HFFc6 (cell line): ENCODE results near the gene C9orf78. TPM values are rescaled to one million over a fixed set of nuclear protein-coding genes. Genes with fewer than 3 reads are reported as not detected.

Experiments
- DNase-seq: peaks from one replicate; pipeline ENCODE4 v3.0.0-alpha.2; 2018
- H3K27ac Mint-ChIP-seq: 2 replicates; pipeline ENCODE4 v1.8.0; 2020; ENCODE audit warnings: mild to moderate bottlenecking, mixed read lengths
- H3K27me3 Mint-ChIP-seq: 2 replicates; pipeline ENCODE4 v1.8.0; 2021; ENCODE audit warnings: mild to moderate bottlenecking, moderate library complexity, mixed read lengths; ENCODE audit not compliant: insufficient read depth
- H3K36me3 Mint-ChIP-seq: 2 replicates; pipeline ENCODE4 v1.8.0; 2021; ENCODE audit warnings: low read depth, mixed read lengths
- H3K4me1 Mint-ChIP-seq: 2 replicates; pipeline ENCODE4 v1.8.0; 2020; ENCODE audit warnings: low read depth, mixed read lengths
- H3K4me3 Mint-ChIP-seq: 2 replicates; pipeline ENCODE4 v1.8.0; 2020; ENCODE audit warnings: mild to moderate bottlenecking, moderate library complexity, mixed read lengths
- H3K9me3 Mint-ChIP-seq: 2 replicates; pipeline ENCODE4 v1.8.0; 2020; ENCODE audit warnings: mild to moderate bottlenecking, mixed read lengths
- total RNA-seq, 6 experiments: library from RNA; stranded (reverse); fragmentation: NEBNext Ultra II Directional; extraction: Animal tissue kit (Norgen Biotek cat#: 25700); gene quantifications; 2 replicates in 1 of 6; 3 replicates in 5 of 6; pipeline ENCODE4 v1.2.3, GENCODE V29; 2021
- TF ChIP-seq, protein P1 (sequence below): fragments of 200-600 bp; sonication (generic); IDR thresholded peaks from 2 replicates; pipeline ENCODE4 v1.5.0; 2021; ENCODE audit warnings: antibody characterized with exemption, mild to moderate bottlenecking

The C9orf78 gene
- total RNA-seq, 6 experiments from 2014 or later, result 42.8 to 52.7 (median 48.5) TPM

DNA sequence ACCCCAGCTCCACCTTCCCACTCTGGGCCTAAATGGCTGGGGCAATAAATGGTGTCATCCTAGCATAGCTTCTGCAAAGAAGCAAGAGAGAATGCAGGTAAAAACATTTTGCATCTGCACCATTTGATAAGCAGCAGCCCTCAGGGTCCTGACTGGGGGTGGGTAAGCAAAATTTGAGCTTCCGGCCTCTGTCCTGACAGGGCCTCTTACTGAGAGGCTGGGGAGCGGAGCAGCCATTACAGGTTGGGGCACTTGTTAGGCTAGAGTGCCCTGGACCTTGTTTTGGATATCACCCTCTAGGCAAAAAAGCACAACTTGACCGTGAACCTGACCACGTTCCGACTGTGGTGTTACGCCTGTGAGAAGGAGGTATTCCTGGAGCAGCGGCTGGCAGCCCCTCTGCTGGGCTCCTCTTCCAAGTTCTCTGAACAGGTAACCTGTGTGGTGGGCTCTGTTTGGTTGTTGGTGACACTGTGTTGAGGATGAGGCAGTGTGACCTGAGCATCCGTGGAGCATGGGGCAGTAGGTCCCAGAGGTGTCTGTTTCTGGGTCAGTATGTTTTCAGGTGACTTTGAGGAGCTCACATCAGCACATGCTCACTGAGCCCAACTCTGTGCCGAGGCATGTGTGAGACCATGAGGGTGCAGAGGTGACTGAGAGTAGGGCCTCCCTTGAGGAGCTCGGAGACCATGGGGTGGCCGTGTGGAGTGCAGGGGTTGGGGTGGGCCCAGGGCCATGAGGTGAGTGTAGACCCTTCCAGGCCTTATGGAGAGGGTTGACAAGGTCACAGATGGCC is 23.3 kb upstream of the C9orf78 start:
- Mint-ChIP-seq H3K27me3 (peaks cover 2% of the 10 kb centered on the region; the same call in 1 of the 2 replicates), H3K27ac (no peak overlapping the region), H3K4me3 (no peak overlapping the region), H3K4me1 (peaks cover 4% of the 10 kb centered on the region), H3K36me3 (peaks cover 35% of the 10 kb centered on the region), H3K9me3 (no peaks in the 10 kb centered on the region)
- TF ChIP-seq, protein P1, sequence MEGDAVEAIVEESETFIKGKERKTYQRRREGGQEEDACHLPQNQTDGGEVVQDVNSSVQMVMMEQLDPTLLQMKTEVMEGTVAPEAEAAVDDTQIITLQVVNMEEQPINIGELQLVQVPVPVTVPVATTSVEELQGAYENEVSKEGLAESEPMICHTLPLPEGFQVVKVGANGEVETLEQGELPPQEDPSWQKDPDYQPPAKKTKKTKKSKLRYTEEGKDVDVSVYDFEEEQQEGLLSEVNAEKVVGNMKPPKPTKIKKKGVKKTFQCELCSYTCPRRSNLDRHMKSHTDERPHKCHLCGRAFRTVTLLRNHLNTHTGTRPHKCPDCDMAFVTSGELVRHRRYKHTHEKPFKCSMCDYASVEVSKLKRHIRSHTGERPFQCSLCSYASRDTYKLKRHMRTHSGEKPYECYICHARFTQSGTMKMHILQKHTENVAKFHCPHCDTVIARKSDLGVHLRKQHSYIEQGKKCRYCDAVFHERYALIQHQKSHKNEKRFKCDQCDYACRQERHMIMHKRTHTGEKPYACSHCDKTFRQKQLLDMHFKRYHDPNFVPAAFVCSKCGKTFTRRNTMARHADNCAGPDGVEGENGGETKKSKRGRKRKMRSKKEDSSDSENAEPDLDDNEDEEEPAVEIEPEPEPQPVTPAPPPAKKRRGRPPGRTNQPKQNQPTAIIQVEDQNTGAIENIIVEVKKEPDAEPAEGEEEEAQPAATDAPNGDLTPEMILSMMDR, result no peak
- DNase-seq, result no peak

DNA sequence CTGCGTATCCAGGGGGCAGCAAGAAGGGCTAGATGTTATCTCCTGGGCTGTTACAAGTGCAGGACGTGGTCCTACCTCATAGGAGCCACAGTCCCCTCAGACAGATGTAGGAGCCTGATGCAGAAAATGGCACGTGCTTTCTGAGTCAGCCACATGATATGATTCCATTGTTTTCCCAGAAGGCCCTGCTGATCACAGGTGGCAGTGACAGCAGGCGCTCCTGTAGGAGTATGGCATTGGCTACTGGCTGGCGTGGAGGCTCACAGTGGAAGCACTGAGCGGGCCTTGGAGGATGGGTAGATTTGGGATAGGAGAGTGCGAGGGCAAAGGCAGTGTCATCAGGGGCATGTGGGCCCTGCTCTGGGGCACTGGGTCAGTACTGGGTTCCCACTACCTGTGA is 22.1 kb upstream of the C9orf78 start:
- TF ChIP-seq, protein P1, result no peak
- peaks cover 2% of the 10 kb centered on the region; the same call in 1 of the 2 replicates for H3K27me3 Mint-ChIP-seq
- H3K27ac Mint-ChIP-seq, result no peak overlapping the region
- H3K4me1 Mint-ChIP-seq, result no peaks in the 10 kb centered on the region
- no peak overlapping the region for H3K4me3 Mint-ChIP-seq
- peaks cover 34% of the 10 kb centered on the region for H3K36me3 Mint-ChIP-seq
- DNase-seq, result no peak
- H3K9me3 Mint-ChIP-seq, result no peaks in the 10 kb centered on the region

DNA sequence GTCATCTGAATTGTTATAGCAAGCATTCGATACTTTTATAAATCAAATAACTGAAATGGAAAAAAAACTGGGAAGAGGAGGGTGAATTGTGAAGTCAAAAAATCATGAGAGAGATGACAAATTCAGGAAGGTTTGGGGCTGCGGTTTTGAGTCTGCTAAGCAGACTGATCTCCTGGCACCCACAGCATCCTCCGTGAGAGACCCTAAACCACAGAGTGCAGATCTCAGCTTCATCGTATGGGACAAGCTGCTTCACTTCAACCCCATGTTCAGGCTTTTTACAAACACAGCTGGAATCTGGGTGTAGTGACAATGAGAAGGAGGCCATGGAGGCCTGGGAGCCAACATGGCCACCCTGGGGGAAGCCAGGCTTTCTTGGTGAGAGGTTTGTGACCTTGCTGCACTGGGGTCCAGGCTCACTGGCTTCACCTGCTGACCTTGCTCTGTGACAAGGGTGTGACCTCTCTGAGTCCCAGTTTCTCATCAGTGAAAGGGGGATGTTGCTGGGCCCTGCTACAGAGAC is 19.6 kb upstream of the C9orf78 start:
- Mint-ChIP-seq H3K27ac (no peak overlapping the region), H3K36me3 (peaks cover 35% of the 10 kb centered on the region), H3K27me3 (no peaks in the 10 kb centered on the region; the same call in 1 of the 2 replicates), H3K4me1 (no peaks in the 10 kb centered on the region), H3K4me3 (no peak overlapping the region), H3K9me3 (no peaks in the 10 kb centered on the region)
- no peak for DNase-seq
- TF ChIP-seq, protein P1, result no peak

DNA sequence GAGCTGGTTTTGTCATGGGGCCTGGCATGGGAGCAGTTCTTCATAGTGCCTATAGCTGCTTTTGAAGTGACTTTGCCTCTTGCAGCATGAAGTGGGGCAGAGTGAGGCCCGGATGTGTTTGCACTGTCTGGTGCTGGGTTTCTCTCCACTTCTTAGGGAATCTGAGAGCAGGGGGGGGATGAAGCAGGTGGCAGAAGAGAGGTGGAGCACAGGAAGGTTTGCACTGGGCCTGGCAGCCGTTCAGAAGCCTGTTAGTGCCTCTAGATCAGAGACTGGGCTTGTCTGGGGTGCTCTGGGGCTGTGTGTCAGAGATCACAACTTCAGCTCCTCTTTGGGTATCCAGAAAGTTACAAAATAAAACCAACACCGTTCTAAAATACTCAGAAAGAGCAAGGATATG is 18.5 kb upstream of the C9orf78 start:
- Mint-ChIP-seq H3K27ac (no peak overlapping the region), H3K27me3 (no peaks in the 10 kb centered on the region; the same call in 1 of the 2 replicates), H3K9me3 (no peaks in the 10 kb centered on the region), H3K4me1 (no peaks in the 10 kb centered on the region), H3K36me3 (peaks cover 34% of the 10 kb centered on the region), H3K4me3 (no peak overlapping the region)
- no peak for DNase-seq
- TF ChIP-seq, protein P1, result no peak

DNA sequence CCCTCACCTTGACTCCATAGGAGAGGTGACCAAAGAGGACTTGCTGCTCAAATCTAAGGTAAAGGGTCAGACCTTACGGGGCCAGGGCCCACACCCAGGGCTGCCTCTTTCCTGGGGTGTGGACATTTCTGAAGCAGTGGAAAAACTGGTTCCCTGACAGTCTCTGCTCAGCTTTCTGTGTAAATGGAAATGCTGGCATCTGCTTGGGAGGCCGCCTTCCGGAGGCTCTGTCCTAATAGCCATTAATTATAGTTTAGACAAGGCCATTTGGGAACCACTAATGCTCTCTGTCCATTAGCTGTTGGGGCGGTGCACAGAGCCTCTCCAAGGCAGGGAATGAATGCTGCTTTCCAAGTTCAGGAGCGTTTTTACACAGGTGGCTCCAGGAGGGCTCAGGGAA is 17.5 kb upstream of the C9orf78 start:
- Mint-ChIP-seq H3K4me1 (no peaks in the 10 kb centered on the region), H3K27ac (no peak overlapping the region)

More for the DNA sequence above, 17.5 kb upstream of the C9orf78 start:
- H3K9me3 Mint-ChIP-seq, result no peaks in the 10 kb centered on the region
- TF ChIP-seq, protein P1, result no peak
- DNase-seq, result no peak
- peaks cover 28% of the 10 kb centered on the region for H3K36me3 Mint-ChIP-seq
- no peak overlapping the region for H3K4me3 Mint-ChIP-seq
- no peaks in the 10 kb centered on the region; the same call in 1 of the 2 replicates for H3K27me3 Mint-ChIP-seq
